GM23248 (cell line): Measurements from ENCODE around the gene PBOV1.

Experiments used
- EZH2 ChIP-seq: fragments of 200-600 bp; sonication (generic); IDR thresholded peaks from 2 replicates; pipeline ENCODE4 v1.6.1; 2018; ENCODE audit warnings: antibody characterized with exemption, mild to moderate bottlenecking; ENCODE audit not compliant: insufficient read depth, poor library complexity, severe bottlenecking
- EZH2phosphoT487 ChIP-seq: fragments of 200-600 bp; sonication (generic); IDR thresholded peaks from 2 replicates; pipeline ENCODE4 v1.6.1; 2018; ENCODE audit warnings: antibody characterized with exemption, moderate library complexity, mild to moderate bottlenecking, low read depth; ENCODE audit not compliant: insufficient read depth

DNA sequence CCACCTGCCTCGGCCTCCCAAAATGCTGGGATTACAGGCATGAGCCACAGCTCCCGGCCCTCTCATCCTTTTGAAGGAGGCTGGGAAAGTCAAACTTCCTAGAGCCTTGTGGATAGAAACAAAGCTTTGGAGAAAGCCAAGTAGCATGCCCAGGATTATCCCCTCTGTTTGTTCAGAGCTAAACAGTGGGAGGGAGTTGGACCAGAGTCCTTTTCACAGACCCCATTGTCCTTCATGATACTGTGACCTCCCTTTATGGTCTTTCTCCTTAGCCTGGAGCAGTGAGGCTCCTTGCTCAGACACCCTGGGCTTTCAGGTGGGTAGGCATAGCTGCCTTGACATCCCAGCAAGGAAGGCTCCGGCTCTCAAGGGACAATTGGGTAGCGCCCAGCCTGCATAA is 31.1 kb downstream of the PBOV1 start:
- no peak for TF ChIP-seq EZH2
- TF ChIP-seq EZH2phosphoT487 = no peak
